ENCODE data around the gene KCNQ1.

GRCh38 chr11:2666401-2666741 lies 221.6 kb downstream of the KCNQ1 start:
- no peak for TF ChIP-seq POLR2AphosphoS5 (IDR thresholded peaks at IDR 0.05; ENCODE audit: low read depth, low read length)
- TF ChIP-seq EGR1 (IDR thresholded peaks at IDR 0.05; ENCODE audit: low read depth) = no peak
- TF ChIP-seq CTCF (IDR thresholded peaks at IDR 0.05 in 2 of 3, conservative IDR thresholded peaks at IDR 0.05 in 1 of 3; ENCODE audit: borderline replicate concordance in 1 of 3, insufficient read depth in 1 of 3, low read depth in 2 of 3, low read length in 2 of 3) = no peak
- no peak for TF ChIP-seq CBX3 (IDR thresholded peaks at IDR 0.05; ENCODE audit: low read depth)
- TF ChIP-seq RAD21 (IDR thresholded peaks at IDR 0.05; ENCODE audit: low read depth) = no peak
- TF ChIP-seq SIN3A (IDR thresholded peaks at IDR 0.05; ENCODE audit: low read depth) = no peak
- no peak for TF ChIP-seq TCF7L2 (IDR thresholded peaks at IDR 0.05; ENCODE audit: borderline replicate concordance, extremely low read depth, insufficient read depth, insufficient read length)
- TF ChIP-seq POLR2A (IDR thresholded peaks at IDR 0.05; ENCODE audit: borderline replicate concordance, extremely low read depth, insufficient read depth, insufficient read length) = no peak
- no peak for TF ChIP-seq ZNF274 (IDR thresholded peaks at IDR 0.05; ENCODE audit: low read depth, low read length)
- no peak for TF ChIP-seq JUND (IDR thresholded peaks at IDR 0.05)
- no peak for TF ChIP-seq CEBPB (IDR thresholded peaks at IDR 0.05; ENCODE audit: low read depth)
